Gastrocnemius medialis (tissue), 4 donors: ENCODE measurements around the gene COBL.

ENCODE experiments used
- CTCF ChIP-seq, 5 experiments: fragments of 450-650 bp in 3 of 5; fragments of 200-600 bp in 2 of 5; sonication (generic) in 2 of 5; IDR thresholded peaks in 4 of 5; conservative IDR thresholded peaks in 1 of 5; 1 replicate in 4 of 5; 2 replicates in 1 of 5; pipeline ENCODE4 v1.5.1; 2016 to 2019; ENCODE audit warnings: antibody characterized with exemption in 5 of 5, mild to moderate bottlenecking in 3 of 5, moderate library complexity in 3 of 5
- POLR2A ChIP-seq, 2 donors: fragments of 450-650 bp; IDR thresholded peaks; one replicate each; pipeline ENCODE4 v1.6.1; 2017; ENCODE audit warnings: antibody characterized with exemption in 2 of 2, mild to moderate bottlenecking in 2 of 2, moderate library complexity in 2 of 2

- TF ChIP-seq POLR2A (IDR thresholded peaks at IDR 0.05) (no peak), CTCF (IDR thresholded peaks at IDR 0.05 in 4 of 5, conservative IDR thresholded peaks at IDR 0.05 in 1 of 5) (no peak)
Observed at GRCh38 chr7:51255036-51255435, 61.6 kb downstream of the COBL start.
